GM19372 (cell line): Measurements from ENCODE around the gene PIAS4.
"Not testable (repeated sequence)": the region's sequence is repeated elsewhere in the genome, so short reads cannot be mapped to it uniquely, and the experiment has no call there.

Experiments used
- ATAC-seq: cut with Tn5 transposase; IDR thresholded peaks from one replicate; pipeline ENCODE4 v1.9.1; 2021; ENCODE audit warnings: mild to moderate bottlenecking, low read depth, moderate library complexity; ENCODE audit not compliant: unreplicated experiment

PIAS4 gene

GRCh38 chr19:3995607-3996006 lies 11.9 kb upstream of the PIAS4 start:
- no peak for ATAC-seq

DNA sequence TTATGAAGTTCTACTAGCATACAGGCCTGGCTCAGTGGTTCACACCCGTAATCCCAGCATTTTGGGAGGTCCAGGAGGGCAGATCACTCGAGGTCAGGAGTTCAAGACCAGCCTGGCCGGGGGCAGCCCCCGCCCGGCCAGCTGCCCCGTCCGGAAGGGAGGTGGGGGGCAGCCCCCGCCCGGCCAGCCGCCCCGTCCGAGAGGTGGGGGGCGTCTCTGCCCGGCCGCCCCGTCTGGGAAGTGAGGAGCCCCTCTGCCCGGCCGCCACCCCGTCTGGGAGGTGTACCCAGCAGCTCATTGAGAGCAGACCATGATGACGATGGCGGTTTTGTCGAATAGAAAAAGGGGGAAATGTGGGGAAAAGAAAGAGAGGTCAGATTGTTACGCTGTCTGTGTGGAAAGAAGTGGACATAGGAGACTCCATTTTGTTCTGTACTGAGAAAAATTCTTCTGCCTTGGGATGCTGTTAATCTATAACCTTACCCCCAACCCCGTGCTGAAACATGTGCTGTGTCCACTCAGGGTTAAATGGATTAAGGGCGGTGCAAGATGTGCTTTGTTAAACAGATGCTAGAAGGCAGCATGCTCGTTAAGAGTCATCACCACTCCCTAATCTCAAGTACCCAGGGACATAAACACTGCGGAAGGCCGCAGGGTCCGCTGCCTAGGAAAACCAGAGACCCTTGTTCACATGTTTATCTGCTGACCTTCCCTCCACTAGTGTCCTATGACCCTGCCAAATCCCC lies 8.7 kb upstream of the PIAS4 start:
- ATAC-seq: not testable (repeated sequence)

- ATAC-seq: not testable (repeated sequence)
Observed at GRCh38 chr19:4000798-4001197, 6.7 kb upstream of the PIAS4 start.

GRCh38 chr19:4005436-4005835 lies 2.1 kb upstream of the PIAS4 start:
- not testable (repeated sequence) for ATAC-seq

GRCh38 chr19:4007836-4008539 lies 452 bp downstream of the PIAS4 start:
- ATAC-seq: peak; percentile 1

- no peak for ATAC-seq
Observed at GRCh38 chr19:4009990-4010807, 2.7 kb downstream of the PIAS4 start.

- no peak for ATAC-seq
Observed at GRCh38 chr19:4010808-4011110, 3.2 kb downstream of the PIAS4 start.

- ATAC-seq: not testable (repeated sequence)
Observed at GRCh38 chr19:4011430-4011829, 3.9 kb downstream of the PIAS4 start.

DNA sequence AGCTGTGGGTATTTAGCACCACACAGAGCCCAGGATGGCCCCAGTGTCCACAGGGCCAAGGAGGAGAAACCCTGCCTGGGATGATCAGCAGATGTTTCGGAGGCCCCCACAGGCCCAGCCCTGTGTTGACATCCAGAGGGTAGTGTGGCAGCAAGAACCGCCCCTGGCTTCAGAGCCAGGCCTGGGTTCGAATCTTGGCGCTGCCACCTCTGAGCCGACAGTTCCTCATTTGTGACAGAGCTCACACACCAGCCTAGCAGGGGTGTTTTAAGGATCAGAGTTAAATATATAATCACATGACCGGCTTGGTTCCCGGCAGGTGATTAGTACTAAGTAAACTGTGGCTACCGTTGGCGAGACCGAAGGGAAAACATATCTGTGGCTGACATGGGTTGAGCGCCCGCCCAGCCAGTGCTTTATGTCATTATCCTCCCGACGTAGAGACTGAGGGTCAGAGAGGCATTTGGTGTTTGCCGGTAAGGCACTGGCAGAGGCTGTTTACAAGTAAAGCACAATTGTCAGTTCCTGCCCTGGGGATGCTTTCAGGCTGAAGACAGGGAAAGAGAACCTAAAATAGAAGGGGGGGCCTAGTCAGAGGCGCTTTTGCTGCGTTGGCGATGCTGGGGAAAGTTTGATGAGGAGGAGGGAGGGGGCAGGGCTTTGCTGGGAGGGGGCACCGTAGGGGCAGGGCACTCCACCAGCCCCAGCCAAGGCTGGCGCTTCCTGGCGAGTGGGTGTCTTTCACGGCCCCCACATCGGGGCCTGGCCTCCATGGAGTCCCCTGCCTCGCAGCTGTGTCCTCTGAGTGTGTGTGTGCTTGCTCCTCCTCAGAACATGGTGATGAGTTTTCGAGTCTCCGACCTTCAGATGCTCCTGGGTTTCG lies 4.8 kb downstream of the PIAS4 start:
- ATAC-seq: no peak

- no peak for ATAC-seq
Observed at GRCh38 chr19:4012975-4013634, 5.6 kb downstream of the PIAS4 start.

DNA sequence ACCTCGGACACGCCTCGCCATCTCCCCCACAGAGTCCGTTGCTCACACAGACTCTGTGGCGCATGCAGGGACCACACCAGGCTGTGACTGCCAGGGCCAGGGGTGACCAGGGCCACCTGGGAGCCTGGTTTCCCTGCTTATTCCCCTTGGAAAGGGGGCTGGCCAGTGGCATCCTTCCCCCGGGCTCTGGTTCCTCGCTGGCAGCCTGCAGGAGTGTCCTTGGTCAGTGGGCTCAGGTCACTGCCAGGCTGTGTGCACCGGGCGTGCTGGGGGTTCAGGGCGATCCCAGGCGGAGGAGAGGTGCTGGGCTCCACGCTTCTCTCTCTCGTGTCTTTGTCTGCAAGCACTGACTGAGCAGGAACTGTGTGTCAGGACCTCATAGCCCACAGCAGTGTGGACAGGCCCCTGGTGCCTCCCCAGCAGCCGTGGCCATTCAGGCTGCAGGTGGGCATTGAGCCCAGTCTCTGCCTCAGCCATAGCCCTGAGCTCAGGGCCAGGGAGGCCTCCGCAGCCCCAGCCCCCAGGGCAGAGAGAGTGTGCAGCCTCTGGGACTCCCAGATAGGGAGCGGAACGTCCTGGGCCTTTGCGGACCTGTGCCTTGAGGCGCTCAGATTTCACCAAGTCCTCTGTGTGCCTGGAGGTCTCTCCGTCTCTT lies 6.5 kb downstream of the PIAS4 start:
- no peak for ATAC-seq

DNA sequence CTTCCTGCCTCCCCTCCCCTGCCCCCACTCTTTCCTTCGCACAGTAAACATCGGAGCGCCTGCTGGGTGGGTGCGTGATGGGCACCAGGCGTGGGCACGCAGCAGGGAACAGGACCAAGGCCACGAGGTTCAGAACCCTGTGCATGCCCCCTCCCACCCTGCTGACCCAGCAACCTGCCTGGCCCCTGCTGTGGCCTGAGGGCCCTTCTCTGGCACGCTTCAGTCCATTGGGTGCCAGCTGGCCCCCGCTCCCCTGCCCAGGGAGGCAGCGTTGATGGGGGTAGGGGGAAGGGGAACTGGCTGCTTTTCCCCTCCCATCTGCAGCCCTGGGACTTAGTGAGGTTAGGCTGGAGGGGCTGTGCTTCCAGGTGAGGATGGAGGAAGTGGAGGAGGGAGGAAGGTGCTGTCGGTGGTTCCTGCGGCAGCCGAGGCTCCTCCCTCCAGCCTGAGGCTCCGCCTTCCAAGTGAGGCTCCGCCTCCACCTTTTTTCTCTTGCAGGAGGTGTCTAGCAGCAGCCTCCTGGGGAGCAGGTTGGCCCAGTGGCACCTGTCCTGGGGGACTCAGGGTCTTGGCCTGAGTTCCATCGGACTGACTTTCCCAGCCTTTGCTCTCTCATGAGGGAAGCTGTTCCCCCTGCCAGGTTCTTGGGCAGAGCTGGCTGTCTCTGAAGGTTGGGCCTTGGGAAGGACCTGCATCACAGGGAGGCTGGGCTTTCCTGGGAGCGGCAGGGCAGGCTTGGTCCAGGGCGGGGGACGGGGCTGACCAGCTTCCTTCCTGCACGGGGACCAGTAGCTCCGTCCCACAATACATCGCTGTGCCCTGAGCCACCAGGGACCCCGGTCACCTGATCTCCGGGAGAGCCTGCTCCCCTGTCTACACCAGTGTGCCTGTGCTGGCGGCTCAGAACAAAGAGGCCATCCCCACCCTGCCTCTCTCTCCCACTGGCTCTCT lies 7.3 kb downstream of the PIAS4 start:
- ATAC-seq: no peak

DNA sequence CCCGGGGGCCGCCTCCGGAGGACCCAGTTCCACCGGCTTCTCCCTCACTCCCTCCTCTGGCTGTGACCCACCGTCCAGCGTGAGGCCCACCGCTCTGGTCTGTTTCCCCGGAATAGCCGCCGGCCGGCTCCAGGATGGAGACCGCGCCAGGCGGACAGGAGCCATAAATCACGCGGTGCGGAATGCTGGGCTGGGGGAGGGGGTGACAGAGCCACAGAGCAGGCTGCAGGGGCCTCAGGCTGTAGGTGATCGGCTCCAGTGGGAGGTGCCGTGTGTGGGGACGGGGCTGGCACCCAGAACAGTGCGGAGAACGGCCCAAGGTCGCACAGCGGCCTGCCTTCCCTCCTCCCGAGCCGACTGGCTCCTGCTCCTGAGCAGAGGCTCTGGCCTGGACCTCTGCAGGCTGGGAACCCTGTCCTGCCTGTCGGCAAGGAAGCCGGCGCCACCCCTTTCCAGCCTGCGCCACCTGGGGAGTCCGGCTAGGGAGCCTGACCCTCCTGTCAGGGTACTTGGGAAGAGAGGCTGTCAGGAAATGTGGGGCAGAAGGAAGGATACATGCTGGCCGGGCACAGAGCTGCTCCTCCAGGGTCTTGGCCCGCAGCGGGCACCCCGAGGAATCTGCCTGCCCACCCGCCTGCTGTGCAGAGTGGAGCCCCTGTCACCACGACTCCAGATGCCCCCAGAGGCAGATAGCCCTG lies 8.3 kb downstream of the PIAS4 start:
- no peak for ATAC-seq

GRCh38 chr19:4016486-4016885 lies 8.9 kb downstream of the PIAS4 start:
- no peak for ATAC-seq

GRCh38 chr19:4016903-4017638 lies 9.5 kb downstream of the PIAS4 start:
- ATAC-seq: no peak

GRCh38 chr19:4018140-4018613 lies 10.6 kb downstream of the PIAS4 start:
- no peak for ATAC-seq
